GM23338 (cell line): ENCODE data around the gene CERS1. TPM values are rescaled to one million over a fixed set of nuclear protein-coding genes. Genes with fewer than 3 reads are reported as not detected.

Experiments used
- ATAC-seq: fragments of 200-7000 bp; cut with Tn5 transposase; 3 replicates; pipeline ENCODE4 v1.9.1; 2020
- DNase-seq: peaks from one replicate; pipeline ENCODE4 v3.0.0-alpha.2; 2015; ENCODE audit warnings: low spot score
- H2AFZ ChIP-seq: fragments of 200-600 bp; sonication (generic); 2 replicates; pipeline ENCODE4 v1.8.0; 2016; ENCODE audit warnings: antibody characterized with exemption, mild to moderate bottlenecking, moderate library complexity
- H3F3A ChIP-seq: fragments of 200-600 bp; sonication (generic); replicated peaks from 2 replicates; pipeline ENCODE4 v1.8.0; 2017; ENCODE audit warnings: antibody characterized with exemption, mixed run types, low read depth
- H3K27ac ChIP-seq: fragments of 200-600 bp; sonication (generic); 2 replicates; pipeline ENCODE4 v1.6.1; 2016; ENCODE audit warnings: low read depth
- H3K27me3 ChIP-seq: fragments of 200-600 bp; sonication (generic); 2 replicates; pipeline ENCODE4 v1.8.0; 2016; ENCODE audit warnings: mild to moderate bottlenecking, mixed run types, moderate library complexity; ENCODE audit not compliant: insufficient read depth
- H3K36me3 ChIP-seq: fragments of 200-600 bp; sonication (generic); 2 replicates; pipeline ENCODE4 v1.8.0; 2016; ENCODE audit warnings: mild to moderate bottlenecking; ENCODE audit not compliant: insufficient read depth
- H3K4me1 ChIP-seq: fragments of 200-600 bp; sonication (generic); 2 replicates; pipeline ENCODE4 v1.8.0; 2016; ENCODE audit warnings: mild to moderate bottlenecking, moderate library complexity; ENCODE audit not compliant: insufficient read depth
- H3K4me2 ChIP-seq: fragments of 200-600 bp; sonication (generic); 2 replicates; pipeline ENCODE4 v1.7.1; 2017; ENCODE audit warnings: mixed run types
- H3K4me3 ChIP-seq: fragments of 200-600 bp; sonication (generic); 2 replicates; pipeline ENCODE4 v1.6.1; 2016; ENCODE audit warnings: mixed run types
- H3K79me2 ChIP-seq: fragments of 200-600 bp; sonication (generic); replicated peaks from 2 replicates; pipeline ENCODE4 v1.8.0; 2017; ENCODE audit warnings: mild to moderate bottlenecking; ENCODE audit not compliant: insufficient read depth
- H3K9me2 ChIP-seq: fragments of 200-600 bp; sonication (generic); 2 replicates; pipeline ENCODE4 v1.8.0; 2017; ENCODE audit not compliant: insufficient read depth
- H4K20me1 ChIP-seq: fragments of 200-600 bp; sonication (generic); replicated peaks from 2 replicates; pipeline ENCODE4 v1.8.0; 2017; ENCODE audit warnings: mild to moderate bottlenecking; ENCODE audit not compliant: insufficient read depth
- H3K27ac Mint-ChIP-seq: 2 replicates; pipeline ENCODE4 v1.8.0; 2020; ENCODE audit warnings: inconsistent platforms, mild to moderate bottlenecking, moderate library complexity, mixed read lengths
- H3K27me3 Mint-ChIP-seq: 3 replicates; pipeline ENCODE4 v1.8.0; 2022; ENCODE audit warnings: low read depth, mild to moderate bottlenecking, moderate library complexity, mixed read lengths, inconsistent platforms; ENCODE audit not compliant: insufficient read depth, poor library complexity
- H3K36me3 Mint-ChIP-seq: 3 replicates; pipeline ENCODE4 v1.8.0; 2021; ENCODE audit warnings: low read depth, mild to moderate bottlenecking, inconsistent platforms, moderate library complexity, mixed read lengths
- H3K4me1 Mint-ChIP-seq: 3 replicates; pipeline ENCODE4 v1.8.0; 2020; ENCODE audit warnings: mild to moderate bottlenecking, inconsistent platforms, mixed read lengths
- H3K4me3 Mint-ChIP-seq: 3 replicates; pipeline ENCODE4 v1.8.0; 2021; ENCODE audit warnings: moderate library complexity, mild to moderate bottlenecking, inconsistent platforms, mixed read lengths
- H3K9me3 Mint-ChIP-seq: 3 replicates; pipeline ENCODE4 v1.8.0; 2020; ENCODE audit warnings: moderate library complexity, mild to moderate bottlenecking, inconsistent platforms, mixed read lengths
- CREB1 ChIP-seq: fragments of 250-450 bp; sonication (Bioruptor Pico); IDR thresholded peaks from 2 replicates; pipeline ENCODE4 v1.5.0; 2020; ENCODE audit warnings: low read depth, mild to moderate bottlenecking, moderate library complexity
- CTCF ChIP-seq, 2 experiments: fragments of 200-600 bp in 1 of 2; sonication (generic) in 1 of 2; conservative IDR thresholded peaks; 2 replicates each; pipeline versions ENCODE4 v1.5.1 to v1.6.1; 2016 to 2017; ENCODE audit warnings: antibody characterized with exemption in 2 of 2, low read depth in 2 of 2, mild to moderate bottlenecking in 2 of 2, moderate library complexity in 1 of 2
- EZH2 ChIP-seq: fragments of 200-600 bp; sonication (generic); IDR thresholded peaks from one replicate; pipeline ENCODE4 v1.8.0; 2017; ENCODE audit warnings: antibody characterized with exemption, mild to moderate bottlenecking, low read depth; ENCODE audit not compliant: unreplicated experiment
- EZH2phosphoT487 ChIP-seq: fragments of 200-600 bp; sonication (generic); IDR thresholded peaks from one replicate; pipeline ENCODE4 v1.8.1; 2018; ENCODE audit warnings: antibody characterized with exemption; ENCODE audit not compliant: unreplicated experiment
- JUNB ChIP-seq: IDR thresholded peaks from one replicate; pipeline ENCODE4 v1.6.1; 2016; ENCODE audit warnings: antibody characterized with exemption; ENCODE audit not compliant: unreplicated experiment
- NANOG ChIP-seq: IDR thresholded peaks from 2 replicates; pipeline ENCODE4 v1.6.1; 2016; ENCODE audit warnings: antibody characterized with exemption, borderline replicate concordance
- POLR2AphosphoS5 ChIP-seq: IDR thresholded peaks from 2 replicates; pipeline ENCODE4 v1.6.1; 2016; ENCODE audit warnings: antibody characterized with exemption, low read depth
- STAT1 ChIP-seq: IDR thresholded peaks from one replicate; pipeline ENCODE4 v1.6.1; 2016; ENCODE audit warnings: antibody characterized with exemption; ENCODE audit not compliant: unreplicated experiment
- ZNF114 ChIP-seq: fragments of 250-450 bp; sonication (Bioruptor Pico); IDR thresholded peaks from 2 replicates; pipeline ENCODE4 v1.5.0; 2020; ENCODE audit warnings: mild to moderate bottlenecking, moderate library complexity
- ZNF331 ChIP-seq: fragments of 250-450 bp; sonication (Bioruptor Pico); IDR thresholded peaks from 2 replicates; pipeline ENCODE4 v1.5.0; 2020; ENCODE audit warnings: low read depth, mild to moderate bottlenecking, moderate library complexity
- polyA plus RNA-seq: library from polyadenylated mRNA; unstranded; fragments of >200 nt; fragmentation: Nextera tagmentation; extraction: Ambion mirVana; gene quantifications from 2 replicates; pipeline ENCODE4 v1.2.1, GENCODE V29; 2016
- total RNA-seq: library from RNA; depleted of rRNA; stranded (reverse); fragments of >200 nt; shearing (Covaris generic); gene quantifications from 2 replicates; pipeline ENCODE4 v1.2.3, GENCODE V29; 2014
- TF ChIP-seq, protein P1 (sequence below): IDR thresholded peaks from 2 replicates; pipeline ENCODE4 v1.6.1; 2016; ENCODE audit warnings: antibody characterized with exemption
- TF ChIP-seq, protein P2 (sequence below): IDR thresholded peaks from one replicate; pipeline ENCODE4 v1.6.1; 2018; ENCODE audit warnings: antibody characterized with exemption; ENCODE audit not compliant: unreplicated experiment
- TF ChIP-seq, protein P3 (sequence below): fragments of 250-450 bp; sonication (Bioruptor Pico); IDR thresholded peaks from 2 replicates; pipeline ENCODE4 v1.5.0; 2020; ENCODE audit warnings: mild to moderate bottlenecking, moderate library complexity

The CERS1 gene
- total and polyA plus RNA-seq, 2 experiments from 2014 or later = 11.1 to 12.2 TPM

GRCh38 chr19:18931316-18932162, 35.6 kb upstream of the CERS1 start:
- Histone ChIP-seq H3K36me3 (no peaks in the 10 kb centered on the region), H3F3A (peaks cover 4% of the 10 kb centered on the region; the same call in 1 of the 2 replicates), H4K20me1 (no peaks in the 10 kb centered on the region; the same call in 1 of the 2 replicates), H3K4me2 (peak overlapping the region; percentile 60; the same call in 1 of the 2 replicates), H3K27me3 (no peaks in the 10 kb centered on the region), H3K9me2 (no peaks in the 10 kb centered on the region), H3K4me1 (peaks cover 8% of the 10 kb centered on the region; the same call in 1 of the 2 replicates), H2AFZ (no peak overlapping the region), H3K79me2 (no peaks in the 10 kb centered on the region), H3K27ac (no peak overlapping the region), H3K4me3 (peak overlapping the region; percentile 39; the same call in 1 of the 2 replicates)
- Mint-ChIP-seq H3K27me3 (peaks cover 11% of the 10 kb centered on the region), H3K27ac (no peak overlapping the region), H3K4me3 (no peak overlapping the region), H3K36me3 (peaks cover 43% of the 10 kb centered on the region), H3K9me3 (no peaks in the 10 kb centered on the region), H3K4me1 (peaks cover 4% of the 10 kb centered on the region; the same call in 2 of the 3 replicates)
- ATAC-seq (no peak), DNase-seq (no peak)
- no peak for TF ChIP-seq ZNF114 (CRISPR knock-in tag)
- no peak for TF ChIP-seq EZH2
- no peak for TF ChIP-seq ZNF331 (CRISPR knock-in tag)
- TF ChIP-seq, protein P1, sequence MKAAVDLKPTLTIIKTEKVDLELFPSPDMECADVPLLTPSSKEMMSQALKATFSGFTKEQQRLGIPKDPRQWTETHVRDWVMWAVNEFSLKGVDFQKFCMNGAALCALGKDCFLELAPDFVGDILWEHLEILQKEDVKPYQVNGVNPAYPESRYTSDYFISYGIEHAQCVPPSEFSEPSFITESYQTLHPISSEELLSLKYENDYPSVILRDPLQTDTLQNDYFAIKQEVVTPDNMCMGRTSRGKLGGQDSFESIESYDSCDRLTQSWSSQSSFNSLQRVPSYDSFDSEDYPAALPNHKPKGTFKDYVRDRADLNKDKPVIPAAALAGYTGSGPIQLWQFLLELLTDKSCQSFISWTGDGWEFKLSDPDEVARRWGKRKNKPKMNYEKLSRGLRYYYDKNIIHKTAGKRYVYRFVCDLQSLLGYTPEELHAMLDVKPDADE = no peak
- no peak for TF ChIP-seq CTCF (conservative IDR thresholded peaks at IDR 0.05; ENCODE audit: low read depth in 2 of 2)
- TF ChIP-seq CREB1 (CRISPR knock-in tag) = no peak
- TF ChIP-seq, protein P2, sequence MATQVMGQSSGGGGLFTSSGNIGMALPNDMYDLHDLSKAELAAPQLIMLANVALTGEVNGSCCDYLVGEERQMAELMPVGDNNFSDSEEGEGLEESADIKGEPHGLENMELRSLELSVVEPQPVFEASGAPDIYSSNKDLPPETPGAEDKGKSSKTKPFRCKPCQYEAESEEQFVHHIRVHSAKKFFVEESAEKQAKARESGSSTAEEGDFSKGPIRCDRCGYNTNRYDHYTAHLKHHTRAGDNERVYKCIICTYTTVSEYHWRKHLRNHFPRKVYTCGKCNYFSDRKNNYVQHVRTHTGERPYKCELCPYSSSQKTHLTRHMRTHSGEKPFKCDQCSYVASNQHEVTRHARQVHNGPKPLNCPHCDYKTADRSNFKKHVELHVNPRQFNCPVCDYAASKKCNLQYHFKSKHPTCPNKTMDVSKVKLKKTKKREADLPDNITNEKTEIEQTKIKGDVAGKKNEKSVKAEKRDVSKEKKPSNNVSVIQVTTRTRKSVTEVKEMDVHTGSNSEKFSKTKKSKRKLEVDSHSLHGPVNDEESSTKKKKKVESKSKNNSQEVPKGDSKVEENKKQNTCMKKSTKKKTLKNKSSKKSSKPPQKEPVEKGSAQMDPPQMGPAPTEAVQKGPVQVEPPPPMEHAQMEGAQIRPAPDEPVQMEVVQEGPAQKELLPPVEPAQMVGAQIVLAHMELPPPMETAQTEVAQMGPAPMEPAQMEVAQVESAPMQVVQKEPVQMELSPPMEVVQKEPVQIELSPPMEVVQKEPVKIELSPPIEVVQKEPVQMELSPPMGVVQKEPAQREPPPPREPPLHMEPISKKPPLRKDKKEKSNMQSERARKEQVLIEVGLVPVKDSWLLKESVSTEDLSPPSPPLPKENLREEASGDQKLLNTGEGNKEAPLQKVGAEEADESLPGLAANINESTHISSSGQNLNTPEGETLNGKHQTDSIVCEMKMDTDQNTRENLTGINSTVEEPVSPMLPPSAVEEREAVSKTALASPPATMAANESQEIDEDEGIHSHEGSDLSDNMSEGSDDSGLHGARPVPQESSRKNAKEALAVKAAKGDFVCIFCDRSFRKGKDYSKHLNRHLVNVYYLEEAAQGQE = no peak
- TF ChIP-seq, protein P3, sequence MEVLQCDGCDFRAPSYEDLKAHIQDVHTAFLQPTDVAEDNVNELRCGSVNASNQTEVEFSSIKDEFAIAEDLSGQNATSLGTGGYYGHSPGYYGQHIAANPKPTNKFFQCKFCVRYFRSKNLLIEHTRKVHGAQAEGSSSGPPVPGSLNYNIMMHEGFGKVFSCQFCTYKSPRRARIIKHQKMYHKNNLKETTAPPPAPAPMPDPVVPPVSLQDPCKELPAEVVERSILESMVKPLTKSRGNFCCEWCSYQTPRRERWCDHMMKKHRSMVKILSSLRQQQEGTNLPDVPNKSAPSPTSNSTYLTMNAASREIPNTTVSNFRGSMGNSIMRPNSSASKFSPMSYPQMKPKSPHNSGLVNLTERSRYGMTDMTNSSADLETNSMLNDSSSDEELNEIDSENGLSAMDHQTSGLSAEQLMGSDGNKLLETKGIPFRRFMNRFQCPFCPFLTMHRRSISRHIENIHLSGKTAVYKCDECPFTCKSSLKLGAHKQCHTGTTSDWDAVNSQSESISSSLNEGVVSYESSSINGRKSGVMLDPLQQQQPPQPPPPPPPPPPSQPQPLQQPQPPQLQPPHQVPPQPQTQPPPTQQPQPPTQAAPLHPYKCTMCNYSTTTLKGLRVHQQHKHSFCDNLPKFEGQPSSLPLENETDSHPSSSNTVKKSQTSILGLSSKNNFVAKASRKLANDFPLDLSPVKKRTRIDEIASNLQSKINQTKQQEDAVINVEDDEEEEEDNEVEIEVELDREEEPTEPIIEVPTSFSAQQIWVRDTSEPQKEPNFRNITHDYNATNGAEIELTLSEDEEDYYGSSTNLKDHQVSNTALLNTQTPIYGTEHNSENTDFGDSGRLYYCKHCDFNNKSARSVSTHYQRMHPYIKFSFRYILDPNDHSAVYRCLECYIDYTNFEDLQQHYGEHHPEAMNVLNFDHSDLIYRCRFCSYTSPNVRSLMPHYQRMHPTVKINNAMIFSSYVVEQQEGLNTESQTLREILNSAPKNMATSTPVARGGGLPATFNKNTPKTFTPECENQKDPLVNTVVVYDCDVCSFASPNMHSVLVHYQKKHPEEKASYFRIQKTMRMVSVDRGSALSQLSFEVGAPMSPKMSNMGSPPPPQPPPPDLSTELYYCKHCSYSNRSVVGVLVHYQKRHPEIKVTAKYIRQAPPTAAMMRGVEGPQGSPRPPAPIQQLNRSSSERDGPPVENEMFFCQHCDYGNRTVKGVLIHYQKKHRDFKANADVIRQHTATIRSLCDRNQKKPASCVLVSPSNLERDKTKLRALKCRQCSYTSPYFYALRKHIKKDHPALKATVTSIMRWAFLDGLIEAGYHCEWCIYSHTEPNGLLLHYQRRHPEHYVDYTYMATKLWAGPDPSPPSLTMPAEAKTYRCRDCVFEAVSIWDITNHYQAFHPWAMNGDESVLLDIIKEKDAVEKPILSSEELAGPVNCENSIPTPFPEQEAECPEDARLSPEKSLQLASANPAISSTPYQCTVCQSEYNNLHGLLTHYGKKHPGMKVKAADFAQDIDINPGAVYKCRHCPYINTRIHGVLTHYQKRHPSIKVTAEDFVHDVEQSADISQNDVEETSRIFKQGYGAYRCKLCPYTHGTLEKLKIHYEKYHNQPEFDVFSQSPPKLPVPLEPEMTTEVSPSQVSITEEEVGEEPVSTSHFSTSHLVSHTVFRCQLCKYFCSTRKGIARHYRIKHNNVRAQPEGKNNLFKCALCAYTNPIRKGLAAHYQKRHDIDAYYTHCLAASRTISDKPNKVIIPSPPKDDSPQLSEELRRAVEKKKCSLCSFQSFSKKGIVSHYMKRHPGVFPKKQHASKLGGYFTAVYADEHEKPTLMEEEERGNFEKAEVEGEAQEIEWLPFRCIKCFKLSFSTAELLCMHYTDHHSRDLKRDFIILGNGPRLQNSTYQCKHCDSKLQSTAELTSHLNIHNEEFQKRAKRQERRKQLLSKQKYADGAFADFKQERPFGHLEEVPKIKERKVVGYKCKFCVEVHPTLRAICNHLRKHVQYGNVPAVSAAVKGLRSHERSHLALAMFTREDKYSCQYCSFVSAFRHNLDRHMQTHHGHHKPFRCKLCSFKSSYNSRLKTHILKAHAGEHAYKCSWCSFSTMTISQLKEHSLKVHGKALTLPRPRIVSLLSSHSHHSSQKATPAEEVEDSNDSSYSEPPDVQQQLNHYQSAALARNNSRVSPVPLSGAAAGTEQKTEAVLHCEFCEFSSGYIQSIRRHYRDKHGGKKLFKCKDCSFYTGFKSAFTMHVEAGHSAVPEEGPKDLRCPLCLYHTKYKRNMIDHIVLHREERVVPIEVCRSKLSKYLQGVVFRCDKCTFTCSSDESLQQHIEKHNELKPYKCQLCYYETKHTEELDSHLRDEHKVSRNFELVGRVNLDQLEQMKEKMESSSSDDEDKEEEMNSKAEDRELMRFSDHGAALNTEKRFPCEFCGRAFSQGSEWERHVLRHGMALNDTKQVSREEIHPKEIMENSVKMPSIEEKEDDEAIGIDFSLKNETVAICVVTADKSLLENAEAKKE = no peak
- no peak for TF ChIP-seq STAT1
- TF ChIP-seq JUNB = no peak
- TF ChIP-seq NANOG = no peak
- no peak for TF ChIP-seq EZH2phosphoT487
- TF ChIP-seq POLR2AphosphoS5 = no peak
